Activated CD4-positive, alpha-beta T cell treated with anti-CD3 and anti-CD28 coated beads for 24 hours (primary cell): Measurements from ENCODE around the gene EOLA2.
"Not testable (repeated sequence)": the region's sequence is repeated elsewhere in the genome, so short reads cannot be mapped to it uniquely, and the experiment has no call there.

Source experiments
- DNase-seq, 2 donors: peaks; one replicate each; pipeline ENCODE4 v3.0.0-alpha.2; 2020; ENCODE audit warnings: low read depth in 2 of 2

The EOLA2 gene

DNA sequence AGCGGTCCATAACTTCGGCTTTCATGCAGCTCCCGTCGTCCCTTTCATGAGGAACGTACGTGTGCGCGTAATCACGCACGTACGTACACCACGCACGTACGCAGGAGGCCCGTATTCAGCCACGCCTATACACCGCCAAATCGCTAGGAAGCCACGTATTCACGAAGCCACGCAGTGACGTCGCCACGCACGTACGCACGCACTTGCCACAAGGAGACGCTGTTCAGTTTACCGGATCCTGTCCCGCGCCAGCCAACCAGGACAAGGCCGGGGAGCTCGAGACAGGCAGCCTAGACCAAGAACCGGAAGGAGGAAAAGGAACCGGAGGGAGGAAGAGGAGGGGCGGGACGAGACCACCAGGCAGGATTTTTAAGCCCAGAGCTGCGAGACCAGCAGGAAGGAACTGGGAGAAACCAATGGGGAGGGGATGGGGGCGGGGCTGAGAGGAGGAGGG, at the start of gene EOLA2:
Gene EOLA2, minus strand, starts transcription at position 65 of the 454 bp plus-strand sequence. CDS start 4,617 bp downstream, outside the sequence.
- peak; percentile 77 to 81 for DNase-seq

DNA sequence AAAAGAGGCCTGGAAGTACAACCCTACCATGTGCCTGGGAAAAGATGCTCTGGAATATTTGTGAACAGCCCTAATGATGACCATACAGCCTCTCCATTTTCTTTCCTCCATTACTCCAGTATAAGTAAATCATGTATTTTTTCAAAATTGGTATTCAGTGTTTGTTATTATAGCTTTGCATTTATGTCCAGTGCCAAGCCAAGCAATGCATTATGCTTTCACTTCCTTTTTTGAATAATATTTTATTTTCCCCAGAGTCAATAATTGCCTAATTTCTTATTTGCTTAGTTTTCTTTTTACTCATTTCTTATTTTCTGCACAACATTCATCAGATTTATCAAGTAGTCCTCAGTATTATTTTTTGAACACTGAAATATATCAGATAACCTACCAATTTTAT, 49.3 kb upstream of the EOLA2 start:
- DNase-seq: no peak

DNA sequence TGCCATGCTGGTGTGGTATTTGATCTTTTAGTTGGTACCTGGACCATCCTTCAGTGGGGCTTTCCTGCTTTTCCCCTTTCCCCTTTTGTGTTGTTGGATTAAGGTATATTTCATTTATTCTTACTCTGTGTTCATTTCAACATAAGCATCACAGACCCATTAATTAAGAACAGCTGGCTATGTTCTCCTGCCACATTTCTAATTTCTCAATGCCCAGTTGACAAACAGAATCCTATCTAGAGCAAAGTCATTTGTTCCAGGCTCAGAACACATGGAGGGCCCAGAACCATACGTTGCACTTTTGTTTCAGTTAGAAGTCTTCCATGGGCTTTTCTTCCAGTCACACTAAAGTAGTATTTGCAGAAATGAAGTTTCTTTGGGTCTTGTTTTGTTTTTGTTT, 46.1 kb upstream of the EOLA2 start:
- no peak for DNase-seq

- no peak for DNase-seq
Measured at GRCh38 chrX:149982310-149982709, 44.0 kb upstream of the EOLA2 start.

- no peak for DNase-seq
Measured at GRCh38 chrX:149979126-149979644, 40.9 kb upstream of the EOLA2 start.

- peak in 1 of 2 donors; percentile 6 for DNase-seq
Measured at GRCh38 chrX:149962859-149963757, 24.8 kb upstream of the EOLA2 start.

DNA sequence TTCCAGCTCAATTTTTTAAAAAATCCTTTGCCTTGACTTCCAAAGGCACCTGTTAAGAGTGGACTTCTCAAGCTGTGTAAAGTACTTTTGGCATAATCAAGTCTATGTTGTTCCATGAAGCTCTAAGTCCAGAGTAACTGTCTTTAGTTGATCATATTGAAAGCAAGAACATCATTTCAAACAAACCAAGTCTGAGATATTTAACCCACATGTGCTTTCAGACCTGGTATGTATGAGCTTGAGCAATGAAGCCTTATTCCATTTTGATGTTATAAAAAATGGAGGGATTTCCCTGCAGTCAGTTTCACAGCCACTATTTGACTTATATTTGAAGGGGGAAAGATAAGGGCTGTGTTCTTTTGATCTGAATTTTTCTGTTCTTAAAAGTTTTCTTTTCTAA, 23.7 kb upstream of the EOLA2 start:
- DNase-seq: no peak

- DNase-seq: no peak
Measured at GRCh38 chrX:149961572-149961971, 23.3 kb upstream of the EOLA2 start.

- no peak for DNase-seq
Measured at GRCh38 chrX:149950681-149951080, 12.4 kb upstream of the EOLA2 start.

- DNase-seq: no peak
Measured at GRCh38 chrX:149949743-149950436, 11.6 kb upstream of the EOLA2 start.

GRCh38 chrX:149948016-149948415, 9.7 kb upstream of the EOLA2 start:
- DNase-seq: no peak

DNA sequence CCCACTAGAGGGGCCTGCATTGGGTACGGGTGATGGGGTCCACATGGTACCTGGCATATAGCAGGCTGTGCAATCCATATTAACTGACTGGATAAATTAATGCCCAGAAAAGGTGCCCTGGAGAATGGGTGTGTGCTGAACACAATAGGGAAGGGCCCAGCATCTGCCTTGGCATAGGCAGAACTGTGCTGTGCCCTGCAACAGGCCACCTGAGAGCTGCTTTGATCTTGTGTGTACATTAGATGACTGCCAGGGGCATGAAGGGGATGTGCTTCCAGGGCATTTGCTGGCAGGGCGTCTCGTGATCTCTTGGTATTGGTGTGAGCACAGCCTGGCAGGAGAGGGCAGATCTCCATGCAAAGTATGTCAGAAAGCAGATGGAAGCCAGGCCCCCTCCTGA, 8.6 kb upstream of the EOLA2 start:
- DNase-seq: not testable (repeated sequence)

DNA sequence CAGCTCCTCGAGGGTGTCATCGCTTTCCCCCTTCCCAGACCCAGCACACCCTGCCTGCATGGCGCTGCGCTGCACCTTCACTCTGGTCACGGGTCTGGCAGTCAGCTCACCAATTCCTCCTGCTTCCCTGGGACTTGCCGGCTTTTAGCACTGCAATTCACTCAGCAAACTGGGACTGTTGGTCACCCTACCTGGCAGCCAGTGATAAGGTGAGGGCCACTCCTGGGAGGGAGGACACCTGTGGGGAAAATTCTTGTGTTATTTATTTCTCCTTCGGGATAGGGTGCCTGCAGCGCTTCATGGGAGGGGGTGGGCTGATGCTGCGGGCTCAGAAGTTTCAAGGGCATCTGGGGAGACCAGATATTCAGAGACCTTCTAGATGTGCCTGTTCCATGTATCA, 7.5 kb upstream of the EOLA2 start:
- DNase-seq: not testable (repeated sequence)

- not testable (repeated sequence) for DNase-seq
Measured at GRCh38 chrX:149945087-149945670, 6.9 kb upstream of the EOLA2 start.

DNA sequence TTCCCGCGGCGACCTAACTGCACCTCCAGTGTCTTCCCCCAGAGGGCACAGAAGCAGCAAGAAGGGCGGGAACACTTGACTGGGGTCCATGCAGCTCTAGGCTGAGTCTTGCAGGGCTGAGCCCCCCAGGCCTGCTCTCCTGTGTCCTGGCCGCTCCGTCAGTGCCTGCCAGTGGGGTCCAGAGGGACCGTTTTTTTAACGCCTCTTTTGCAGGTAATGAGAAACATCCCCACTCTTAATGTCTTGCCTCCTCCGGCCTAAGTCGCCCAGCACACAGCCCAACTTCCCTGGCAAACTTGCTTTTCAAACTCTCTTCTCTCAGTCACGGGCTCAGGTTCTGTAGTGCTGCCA, 2.4 kb upstream of the EOLA2 start:
- not testable (repeated sequence) for DNase-seq

GRCh38 chrX:149939905-149940673, 1.8 kb upstream of the EOLA2 start:
- DNase-seq: peak; percentile 84 to 85

GRCh38 chrX:149939655-149939904, 1.3 kb upstream of the EOLA2 start:
- no peak for DNase-seq

DNA sequence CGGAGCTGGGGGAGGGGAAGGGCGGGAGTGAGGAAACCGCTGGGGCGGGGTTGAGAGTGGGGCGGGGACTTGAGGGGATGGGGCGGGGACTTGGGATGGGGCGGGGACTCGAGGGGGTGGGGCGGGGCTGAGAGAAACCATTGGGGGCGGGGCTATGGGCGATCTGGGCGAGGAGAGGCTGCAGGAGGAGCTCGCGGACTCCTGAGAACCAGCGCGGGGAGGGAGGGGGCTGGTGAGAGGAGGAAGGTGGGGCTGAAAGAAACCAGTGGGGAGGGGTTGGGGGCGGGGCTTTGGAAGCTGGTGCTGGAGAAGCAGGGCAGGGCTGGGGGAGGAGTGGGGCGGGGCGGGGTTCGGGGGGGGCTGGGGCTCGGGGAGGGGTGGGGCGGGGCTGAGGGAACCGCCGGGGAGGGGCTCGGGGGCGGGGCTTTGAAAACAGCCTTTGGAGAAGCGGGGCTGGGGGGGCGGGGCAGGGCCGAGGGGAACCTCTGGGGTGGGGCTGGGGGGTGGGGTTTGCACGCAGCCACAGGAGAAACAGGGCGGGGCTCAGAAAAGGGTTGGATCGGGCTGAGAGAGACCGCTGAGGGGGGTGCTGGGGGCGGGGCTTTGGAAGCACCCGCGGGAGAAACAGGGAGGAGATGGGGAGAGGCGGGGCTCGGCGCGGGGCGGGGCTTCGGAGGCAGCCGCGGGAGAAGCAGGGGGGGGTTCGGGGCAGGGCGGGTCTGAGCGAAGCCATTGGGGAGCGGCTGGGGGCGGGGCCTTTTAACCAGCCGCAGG, 777 bp upstream of the EOLA2 start:
- DNase-seq: peak; percentile 73 to 79

DNA sequence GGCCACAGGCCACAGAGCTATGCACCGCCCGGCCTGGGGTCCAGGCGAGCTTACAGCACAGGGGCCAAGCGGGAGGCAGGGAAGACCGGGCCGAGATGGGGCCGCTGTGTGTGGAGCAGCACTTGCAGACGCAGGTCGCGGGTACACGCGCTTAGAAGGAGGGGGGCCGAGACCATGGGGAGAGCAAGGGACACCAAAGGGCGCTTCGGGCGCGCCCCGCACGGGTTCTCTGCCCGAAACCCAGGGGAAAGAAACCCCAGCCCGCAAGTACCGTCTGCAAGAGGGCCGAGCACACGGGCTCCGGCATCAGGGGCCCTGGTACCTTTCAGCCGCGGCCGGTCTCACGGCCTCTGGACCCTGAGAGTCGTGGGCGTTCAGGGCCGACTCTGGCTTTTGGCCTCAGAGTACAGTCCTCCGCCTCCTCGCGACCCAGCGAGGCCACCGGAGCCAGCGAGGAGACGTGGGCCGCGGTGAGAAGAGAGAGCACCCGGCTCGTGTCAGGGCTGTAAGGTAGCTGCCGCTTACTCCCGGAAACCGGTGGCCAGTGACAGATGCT, 342 bp downstream of the EOLA2 start:
- DNase-seq: no peak

GRCh38 chrX:149937328-149937727, 963 bp downstream of the EOLA2 start:
- DNase-seq: not testable (repeated sequence)

DNA sequence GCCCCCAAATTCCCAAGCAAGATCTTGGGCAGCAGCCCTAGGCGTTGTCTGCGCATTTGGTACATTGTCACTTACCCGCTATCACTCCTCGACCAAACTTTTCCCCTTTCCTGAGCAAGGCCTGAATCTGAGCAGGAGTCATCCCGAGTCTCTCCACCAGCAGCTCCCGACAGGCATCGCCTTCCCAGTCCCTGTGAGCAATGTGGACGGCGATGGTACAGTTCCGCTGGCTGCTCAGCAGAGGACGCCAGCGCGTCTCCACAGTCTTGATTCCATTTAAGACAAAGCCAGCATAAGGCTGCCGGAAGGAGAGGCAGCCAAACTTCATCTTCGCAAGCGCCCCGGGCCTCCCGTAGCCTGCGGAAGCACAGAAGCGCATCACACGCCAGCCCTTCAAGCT, 4.7 kb downstream of the EOLA2 start:
- DNase-seq: not testable (repeated sequence)
